NCI-H1048 (cell line): ENCODE results near the gene XRCC1.
"Not testable (repeated sequence)": the region's sequence is repeated elsewhere in the genome, so short reads cannot be mapped to it uniquely, and the experiment has no call there.

ENCODE experiments used
- DNase-seq: peaks from one replicate; lab custom pipeline; 2025; lab: John Stamatoyannopoulos, UW

Gene XRCC1

DNA sequence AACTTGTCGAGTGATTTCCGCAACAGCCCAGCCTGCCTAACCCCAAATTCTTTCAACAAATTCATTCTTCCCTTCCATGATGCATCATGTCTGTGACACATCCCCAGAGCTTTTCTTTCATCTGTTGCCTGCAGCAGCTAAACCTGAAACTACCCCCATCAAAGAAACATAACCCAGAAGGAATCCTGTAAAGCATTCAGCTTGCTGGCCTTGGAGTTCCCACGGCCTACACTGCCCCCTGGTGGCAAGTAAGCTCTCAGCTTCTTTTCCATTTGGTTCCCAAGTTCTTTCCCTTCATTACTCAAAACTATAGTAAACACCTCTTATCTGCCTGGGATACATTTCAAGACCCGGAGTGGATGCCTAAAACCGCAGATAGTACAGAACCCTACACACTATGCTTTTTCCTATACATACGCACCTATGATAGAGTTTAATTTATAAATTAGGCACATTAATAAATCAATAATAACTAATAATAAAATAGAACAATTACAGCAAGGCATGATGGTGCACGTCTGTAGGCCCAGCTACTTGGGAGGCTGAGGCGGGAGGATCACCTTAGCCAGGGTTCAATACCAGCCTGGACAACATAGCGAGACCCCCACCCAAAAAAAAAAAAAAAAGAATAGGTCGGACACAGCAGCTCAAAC is 55.8 kb downstream of the XRCC1 start:
- peak; percentile 62 for DNase-seq

DNA sequence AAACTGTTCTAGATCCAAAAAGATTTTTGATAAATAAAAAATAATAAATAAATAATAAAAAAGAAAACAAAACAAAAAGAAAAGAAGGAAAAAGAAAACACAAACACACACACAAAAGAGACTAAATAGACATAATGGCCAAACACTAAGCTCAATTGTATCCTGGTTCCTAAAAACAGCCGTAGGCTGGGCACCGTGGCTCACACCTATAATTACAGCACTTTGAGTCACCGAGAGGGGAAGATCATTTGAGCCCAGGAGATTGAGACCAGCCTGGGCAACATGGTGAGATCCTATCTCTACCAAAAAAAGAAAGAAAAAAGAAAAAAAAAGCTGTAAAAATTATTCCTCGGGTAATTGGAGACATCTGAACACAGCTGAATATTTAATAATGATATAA is 57.3 kb downstream of the XRCC1 start:
- DNase-seq = no peak

DNA sequence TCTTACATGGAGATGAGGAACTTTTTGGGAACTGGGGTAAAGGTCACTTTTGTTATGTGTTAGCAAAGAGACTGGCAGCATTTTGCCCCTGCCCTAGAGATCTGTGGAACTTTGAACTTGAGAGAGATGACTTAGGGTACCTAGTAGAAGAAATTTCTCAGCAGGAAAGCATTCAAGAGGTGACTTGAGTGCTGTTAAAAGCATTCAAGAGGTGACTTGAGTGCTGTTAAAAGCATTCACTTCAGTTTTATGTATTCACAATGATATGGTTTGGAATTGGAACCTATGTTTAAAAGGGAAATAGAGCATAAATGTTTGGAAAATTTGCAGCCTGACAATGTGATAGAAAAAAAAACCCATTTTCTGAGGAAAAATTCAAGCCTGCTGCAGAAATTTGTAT is 62.9 kb downstream of the XRCC1 start:
- DNase-seq = not testable (repeated sequence)

DNA sequence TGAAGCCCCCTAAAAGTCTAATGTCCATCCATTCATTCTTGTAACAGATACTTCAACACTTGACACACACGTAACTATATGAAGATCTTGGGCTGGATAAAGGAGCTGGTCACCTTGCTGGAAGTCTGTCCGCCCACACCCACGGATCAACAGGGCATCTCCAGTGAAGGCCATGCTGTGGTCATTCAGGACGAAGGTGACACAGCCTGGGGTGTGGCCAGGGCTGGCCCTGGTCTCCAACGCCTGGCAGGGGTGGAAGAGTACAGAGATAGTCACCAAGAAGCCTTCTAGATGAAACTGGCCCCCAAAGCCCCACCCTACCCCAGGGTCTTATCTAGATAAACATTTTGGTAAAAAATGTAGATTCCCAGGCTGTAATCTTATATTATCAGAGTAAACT is 64.0 kb downstream of the XRCC1 start:
- DNase-seq = no peak

DNA sequence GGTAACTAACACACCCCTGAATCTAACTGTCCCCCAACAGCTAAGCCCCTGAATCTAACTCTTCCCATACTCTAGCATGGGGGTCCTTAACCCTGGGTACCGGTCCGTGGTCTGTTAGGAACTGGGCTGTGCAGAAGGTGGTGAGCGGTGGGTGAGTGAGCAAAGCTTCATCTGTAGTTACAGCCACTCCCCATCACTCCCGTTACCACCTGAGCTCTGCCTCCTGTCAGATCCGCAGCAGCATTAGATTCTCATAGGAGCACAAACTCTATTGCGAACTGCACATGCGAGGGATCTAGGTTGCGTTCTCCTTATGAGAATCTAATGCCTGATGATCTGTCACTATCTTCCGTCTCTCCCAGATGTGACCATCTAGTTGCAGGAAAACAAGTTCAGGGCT is 64.6 kb downstream of the XRCC1 start:
- no peak for DNase-seq

DNA sequence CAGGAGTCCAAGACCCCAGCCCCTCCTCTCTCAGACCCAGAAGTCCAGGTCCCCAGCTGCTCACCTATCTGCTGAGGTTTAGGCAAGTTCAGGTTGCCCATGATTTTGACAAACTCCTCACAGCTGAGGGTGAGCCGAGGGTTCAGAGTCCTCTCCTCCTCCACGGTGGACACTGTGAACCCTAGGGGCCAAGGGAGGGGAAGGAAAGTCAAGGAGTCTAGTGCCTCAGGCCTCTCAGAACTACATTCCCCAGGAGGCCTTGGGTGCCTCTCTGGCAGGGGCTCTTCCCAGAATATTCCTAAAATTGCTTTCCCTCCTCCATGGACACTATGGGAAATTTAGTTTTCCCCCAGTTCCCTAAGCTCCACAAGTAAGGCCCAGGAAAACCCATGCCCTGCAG is 67.4 kb downstream of the XRCC1 start:
- no peak for DNase-seq

DNA sequence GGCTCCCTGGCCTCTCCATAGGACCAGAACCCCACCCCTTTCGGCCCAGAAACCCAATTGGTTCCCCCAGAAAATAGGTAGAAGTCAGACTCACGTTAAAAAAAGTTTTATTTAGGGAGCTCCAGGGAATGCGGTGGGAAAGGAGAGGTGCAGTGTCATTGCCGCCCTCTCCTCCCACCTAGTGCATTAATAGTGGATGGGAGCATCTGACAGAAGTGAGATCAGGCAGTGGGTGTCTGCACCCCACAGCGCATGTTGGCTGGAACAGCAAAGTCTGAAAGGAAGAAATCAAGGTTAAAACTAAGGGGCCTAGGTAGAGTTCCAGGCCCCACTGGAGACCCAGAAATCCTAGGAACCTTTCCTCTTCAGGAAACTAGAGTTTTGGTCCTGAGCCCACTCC is 68.7 kb downstream of the XRCC1 start:
- DNase-seq = no peak

DNA sequence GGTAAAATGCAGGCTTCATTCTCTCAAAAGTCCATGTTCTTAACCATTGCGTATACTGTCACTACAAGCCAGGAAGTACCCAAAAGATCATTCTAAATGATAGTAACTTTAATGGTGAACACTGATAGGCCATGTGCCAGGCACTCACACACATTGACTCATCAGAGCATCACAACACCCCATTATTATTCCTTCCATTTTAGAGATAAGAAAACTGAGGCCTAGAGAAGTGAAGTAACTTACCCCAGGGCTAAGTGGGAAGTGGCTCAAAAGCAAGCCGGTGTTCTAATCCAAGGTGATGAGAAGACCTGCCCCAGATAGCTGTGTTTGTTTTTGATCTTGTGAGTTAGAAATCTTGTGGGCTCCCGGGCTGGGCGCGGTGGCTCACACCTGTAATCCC is 69.4 kb downstream of the XRCC1 start:
- no peak for DNase-seq

DNA sequence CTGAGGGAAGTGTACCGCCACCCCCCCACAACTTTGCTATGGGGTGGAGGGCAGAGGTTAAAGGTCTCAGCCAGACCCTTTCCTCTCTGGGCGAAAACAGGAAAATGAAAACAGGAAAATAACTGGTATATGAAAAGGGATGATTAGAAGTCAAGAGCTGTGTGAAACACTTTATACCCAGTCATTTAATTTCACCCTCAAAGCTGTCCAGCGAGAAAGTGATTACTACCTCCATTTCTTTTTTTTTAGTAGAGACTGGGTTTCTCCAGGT is 70.2 kb downstream of the XRCC1 start:
- no peak for DNase-seq

DNA sequence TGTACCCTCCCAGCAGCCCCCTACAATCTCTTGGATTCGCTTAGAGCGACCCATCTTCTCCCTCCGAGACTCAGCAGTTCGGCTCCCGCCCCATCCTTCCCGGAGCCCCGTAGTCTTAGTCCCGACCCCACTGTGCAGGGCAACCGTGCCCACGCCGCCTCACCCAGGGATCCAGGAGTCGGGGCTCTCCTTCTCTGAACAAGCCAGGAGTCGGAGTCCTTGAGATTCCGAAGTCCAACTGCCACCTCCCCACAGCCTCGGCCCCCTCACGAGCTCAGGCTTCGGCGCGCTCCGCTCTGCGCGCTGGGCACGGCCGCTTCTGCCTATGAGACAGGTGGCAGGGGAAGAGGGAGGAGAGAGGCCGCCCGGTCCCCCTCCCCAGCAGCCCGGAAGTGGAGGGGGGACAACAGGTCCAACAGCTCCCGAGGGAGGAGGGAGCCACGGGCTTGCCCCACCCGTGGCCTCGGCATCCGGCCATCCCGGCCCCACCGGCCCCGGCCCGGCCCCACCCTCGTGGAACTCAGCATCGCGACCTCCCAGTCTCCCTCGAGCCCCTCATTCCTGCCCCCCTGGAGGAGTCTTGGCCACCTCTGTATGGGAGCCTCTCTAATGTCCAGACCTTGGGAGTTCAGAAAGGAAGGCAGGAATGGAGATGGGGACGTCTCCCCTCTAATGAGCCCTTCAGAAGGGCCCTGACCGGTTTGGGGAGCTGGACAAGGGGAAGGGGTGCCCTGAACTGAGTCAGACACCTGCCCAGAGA is 70.7 kb downstream of the XRCC1 start, which contains the start of gene PHLDB3:
Gene PHLDB3, minus strand, starts transcription at position 321 of the 760 bp plus-strand sequence. CDS start 628 bp downstream, outside the sequence.
- DNase-seq = no peak

DNA sequence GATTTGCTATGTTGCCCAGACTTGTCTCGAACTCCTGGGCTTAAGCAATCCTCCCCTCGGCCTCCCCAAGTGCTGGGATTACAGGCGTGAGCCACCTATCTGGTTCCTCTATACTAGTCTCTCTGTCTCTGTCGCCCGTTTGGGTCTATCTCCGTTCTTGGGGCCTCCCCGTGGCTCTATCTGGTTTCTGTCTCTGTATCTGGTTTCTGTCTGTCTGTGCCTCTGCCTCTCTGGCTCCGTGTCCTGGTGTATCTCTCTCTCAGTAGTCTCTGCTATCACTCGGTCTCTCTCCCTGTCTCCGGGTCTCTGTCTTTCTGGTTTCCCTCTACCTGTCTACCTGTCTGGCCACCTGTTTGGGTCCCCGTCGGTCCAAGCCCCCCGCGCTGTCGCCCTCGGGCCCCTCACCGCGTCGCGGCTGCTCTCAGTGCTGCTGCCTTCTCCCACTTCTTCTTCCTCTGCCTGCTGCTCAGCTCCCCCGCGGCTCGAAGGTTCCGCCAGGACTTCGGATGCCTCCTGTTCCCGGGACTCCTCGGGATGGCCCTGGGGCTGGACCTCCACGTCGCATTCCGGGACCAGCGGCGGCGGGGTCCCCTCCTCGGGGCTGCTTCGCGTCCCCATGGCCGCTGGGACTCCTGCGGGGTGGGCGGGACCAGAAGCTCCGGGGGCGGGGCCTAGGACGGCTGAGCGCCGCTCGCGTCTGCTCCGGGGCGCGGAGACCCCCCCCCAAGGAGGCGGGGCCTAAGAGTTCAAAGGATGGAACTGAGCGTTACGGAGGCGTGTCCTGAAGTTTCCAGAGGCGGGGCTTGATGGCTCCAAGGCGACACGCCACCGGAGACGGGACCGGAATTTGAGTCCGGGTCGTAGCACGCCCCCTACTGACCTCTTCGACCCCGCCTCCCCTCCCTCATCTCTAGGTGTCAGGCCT is 71.6 kb downstream of the XRCC1 start:
- peak; percentile 91 for DNase-seq

DNA sequence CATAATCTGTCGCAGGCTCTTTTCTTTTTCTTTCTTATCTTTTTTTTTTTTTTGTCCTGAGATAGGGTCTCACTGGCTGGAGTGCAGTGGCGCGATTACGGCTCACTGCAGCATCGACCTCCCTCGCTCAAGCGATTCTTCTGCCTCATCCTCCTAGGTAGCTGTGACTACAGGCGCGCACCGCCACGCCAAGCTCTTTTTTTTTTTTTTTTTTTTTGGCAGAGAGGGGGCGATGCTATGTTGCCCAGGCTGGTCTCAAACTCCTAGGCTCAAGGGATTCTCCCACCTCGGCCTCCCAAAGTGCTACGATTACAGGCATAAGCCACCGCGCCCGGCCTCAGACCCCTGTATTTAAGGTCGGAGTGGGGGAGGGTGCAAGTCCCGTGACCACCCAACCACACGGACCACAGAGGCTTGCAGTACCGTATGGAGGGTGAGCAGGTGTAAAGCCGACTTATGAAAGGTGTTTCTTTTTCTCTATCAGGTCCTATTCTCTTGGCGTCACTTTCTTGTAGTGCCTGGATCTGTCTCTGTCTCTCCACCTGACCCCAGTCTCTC is 72.8 kb downstream of the XRCC1 start:
- no peak for DNase-seq

DNA sequence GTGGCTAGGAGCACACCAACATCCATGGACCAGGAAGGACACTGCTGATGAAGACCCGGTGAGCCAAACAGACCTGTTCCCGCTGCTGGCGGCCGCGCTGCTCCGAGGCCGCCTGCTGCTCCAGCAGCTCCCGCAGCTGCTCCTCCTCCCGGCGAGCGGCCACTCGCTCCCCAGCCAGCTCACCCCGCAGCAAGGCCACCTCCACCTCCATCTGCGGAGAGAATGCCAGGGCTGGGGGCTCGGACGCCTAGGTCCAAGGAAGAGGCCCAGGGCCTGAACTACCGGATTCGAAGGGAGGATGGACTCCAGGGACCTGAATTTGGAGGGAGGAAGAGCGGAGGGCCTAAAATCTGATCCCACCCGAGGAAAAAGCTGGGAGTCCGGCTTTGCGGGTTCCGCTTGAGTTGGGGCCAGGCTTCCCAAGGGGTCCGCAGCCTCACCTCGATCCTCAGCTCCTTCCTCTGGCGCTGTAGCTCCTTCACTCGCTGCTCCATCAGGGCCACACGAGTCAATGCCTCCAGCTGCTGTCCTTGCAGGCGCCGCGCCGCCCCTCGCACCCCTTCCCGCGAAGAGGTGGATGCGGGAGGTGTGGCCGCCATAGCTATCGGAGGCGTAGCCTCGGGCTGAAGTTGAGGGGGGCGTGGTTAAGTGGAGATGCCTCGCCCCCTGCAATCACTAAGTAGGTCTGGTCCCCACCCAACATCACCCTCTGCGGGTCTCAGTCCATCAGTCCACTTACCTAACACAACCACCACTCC is 73.5 kb downstream of the XRCC1 start:
- no peak for DNase-seq

DNA sequence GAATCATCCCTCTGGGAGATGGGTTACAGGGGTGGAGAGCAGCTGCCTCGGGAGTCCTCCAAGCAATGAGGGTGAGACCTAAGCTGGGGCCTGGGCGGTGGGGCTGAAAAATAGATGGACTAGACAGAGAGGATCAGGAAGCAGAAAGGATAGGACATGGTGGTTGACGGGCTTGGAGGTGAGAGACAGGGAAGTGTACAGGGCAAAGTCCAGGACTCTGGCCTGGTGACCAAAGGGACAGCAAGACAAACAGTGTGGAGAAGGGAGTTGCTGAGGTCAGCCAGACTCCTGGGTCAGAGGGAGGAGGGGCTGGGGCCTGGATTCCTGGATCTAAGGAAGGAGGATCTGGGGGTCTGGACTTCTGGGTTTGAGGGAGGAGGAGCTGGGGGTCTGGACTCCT is 76.3 kb downstream of the XRCC1 start:
- no peak for DNase-seq

DNA sequence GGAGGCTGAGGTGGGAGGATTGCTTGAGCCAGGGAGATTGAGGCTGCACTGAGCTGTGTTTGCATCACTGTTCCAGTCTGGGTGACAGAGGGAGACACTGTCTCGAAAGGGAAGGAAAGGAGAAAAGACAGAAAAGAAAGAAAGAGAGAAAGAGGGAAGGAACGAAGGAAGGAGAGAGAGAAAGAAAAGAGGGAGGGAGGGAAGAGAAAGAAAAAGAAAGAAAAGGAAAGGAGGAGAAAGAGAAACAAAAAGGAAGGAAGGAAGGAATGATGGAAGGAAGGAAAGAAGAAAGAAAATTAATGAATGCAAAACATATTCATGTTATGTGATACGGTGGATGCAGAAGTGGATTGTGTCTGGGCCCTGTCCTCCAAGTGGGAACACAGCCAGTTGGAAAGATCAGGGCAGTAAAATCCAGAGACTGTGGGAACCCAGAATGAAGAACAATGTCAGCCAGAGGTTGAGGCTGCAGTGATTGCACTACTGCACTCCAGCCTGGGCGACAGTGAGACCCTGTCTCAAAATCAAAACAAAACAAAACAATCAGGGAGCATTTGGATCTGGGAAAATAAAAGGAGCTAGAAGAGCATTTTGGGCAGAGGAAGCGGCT is 77.0 kb downstream of the XRCC1 start:
- no peak for DNase-seq

DNA sequence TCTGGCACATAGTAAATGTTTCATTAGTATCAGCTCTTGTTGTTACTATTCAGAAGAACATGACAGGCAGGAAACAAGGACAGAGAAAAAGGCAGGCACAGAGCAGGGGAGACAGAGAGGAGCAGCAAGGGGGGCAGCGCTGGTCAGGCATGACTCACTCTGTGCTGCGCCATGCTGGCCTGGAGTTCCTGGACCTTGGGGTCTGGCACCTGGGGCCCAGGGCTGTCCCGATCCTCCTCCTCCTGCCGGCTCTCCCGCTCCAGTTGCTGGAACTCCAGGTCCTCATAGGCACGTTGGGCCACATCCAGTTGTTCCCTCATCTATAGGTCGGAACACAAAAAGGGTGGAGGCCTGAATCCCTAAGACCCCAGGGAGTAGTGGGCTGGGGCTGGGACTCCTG is 78.4 kb downstream of the XRCC1 start:
- no peak for DNase-seq

DNA sequence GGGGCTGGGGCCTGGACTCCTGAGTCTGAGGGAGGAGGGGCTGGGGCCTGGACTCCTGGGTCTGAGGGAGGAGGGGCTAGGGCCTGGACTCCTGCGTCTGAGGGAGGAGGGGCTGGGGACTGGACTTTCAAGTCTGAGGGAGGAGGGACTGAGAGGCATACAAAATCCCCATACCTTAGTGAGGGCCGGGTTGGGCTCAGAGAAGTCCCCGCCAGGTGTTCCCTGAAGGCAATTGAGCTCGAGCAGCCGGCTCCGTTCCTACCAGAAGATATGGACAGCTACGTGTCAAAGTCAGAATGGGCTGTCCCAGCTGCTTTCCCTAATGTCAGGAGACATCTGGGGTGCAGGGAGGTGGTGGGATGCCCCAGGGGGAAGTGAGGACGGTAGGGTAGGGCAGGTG is 80.2 kb downstream of the XRCC1 start:
- no peak for DNase-seq
